GM12873 (cell line): ENCODE results near the gene CXCL14.
A peak's percentile ranks its signal among the peaks of the same experiment; 100 is the strongest.

Experiments used
- CTCF ChIP-seq: IDR thresholded peaks from 2 replicates; pipeline ENCODE4 v1.5.1; 2012; ENCODE audit warnings: low read depth, mild to moderate bottlenecking, moderate library complexity, low read length, control low read depth; ENCODE audit not compliant: insufficient read depth; ENCODE audit errors: missing control alignments

Gene CXCL14

GRCh38 chr5:135559354-135559753 is 19.4 kb downstream of the CXCL14 start:
- TF ChIP-seq CTCF = no peak

- no peak for TF ChIP-seq CTCF
Observed at GRCh38 chr5:135557076-135557838, 21.5 kb downstream of the CXCL14 start.

GRCh38 chr5:135556620-135557019 is 22.2 kb downstream of the CXCL14 start:
- no peak for TF ChIP-seq CTCF

- no peak for TF ChIP-seq CTCF
Observed at GRCh38 chr5:135555530-135555929, 23.3 kb downstream of the CXCL14 start.

- TF ChIP-seq CTCF = no peak
Observed at GRCh38 chr5:135553688-135554462, 24.9 kb downstream of the CXCL14 start.

- peak; percentile 89 for TF ChIP-seq CTCF
Observed at GRCh38 chr5:135551593-135552447, 27.0 kb downstream of the CXCL14 start.

- TF ChIP-seq CTCF = no peak
Observed at GRCh38 chr5:135549413-135549812, 29.4 kb downstream of the CXCL14 start.
